ENCODE measurements around the gene COL13A1.

Gene COL13A1

DNA sequence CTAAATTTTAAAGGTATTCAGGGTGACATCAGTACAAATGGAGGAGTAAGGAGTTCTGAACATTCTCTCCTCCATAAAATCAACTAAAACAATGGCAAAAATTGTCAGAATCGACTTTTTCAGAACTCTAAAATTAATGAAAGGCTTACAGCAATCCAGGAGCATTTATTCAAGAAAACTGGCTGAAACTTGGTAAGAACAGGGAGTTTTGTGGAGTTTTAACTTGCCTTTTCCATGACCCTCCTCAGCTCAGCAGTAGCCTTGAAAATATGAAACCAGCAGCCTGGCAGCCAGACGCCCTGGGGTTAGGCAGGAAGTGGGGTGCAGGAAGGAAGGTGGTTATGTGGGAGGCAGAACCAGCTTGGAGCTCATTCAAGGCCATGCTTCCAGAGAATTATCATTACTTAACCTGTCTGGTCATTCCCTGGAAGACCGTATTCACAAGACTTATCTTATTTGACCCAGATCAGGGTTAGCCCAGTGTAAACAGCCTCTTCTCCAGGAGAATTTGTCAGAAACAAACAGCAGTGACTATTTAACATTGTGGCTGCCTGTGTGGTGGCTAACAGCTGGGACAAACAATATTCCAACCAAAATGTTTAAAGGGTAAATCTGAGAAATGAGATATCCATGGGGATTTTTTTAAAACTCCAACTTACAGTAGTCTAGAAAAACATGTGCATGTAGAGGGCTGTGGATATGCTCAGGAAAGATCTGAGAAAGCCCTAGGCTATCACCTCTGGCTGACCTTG is 175.3 kb downstream of the COL13A1 start:
- Histone ChIP-seq H3K36me3 (ENCODE audit: control insufficient read depth, insufficient read depth, low read length) (no peaks in the 10 kb centered on the region), H3K27me3 (ENCODE audit: control insufficient read depth, insufficient read depth, low read length) (no peaks in the 10 kb centered on the region), H3K4me1 (ENCODE audit: control insufficient read depth, insufficient read depth, low read length) (no peaks in the 10 kb centered on the region), H3K27ac (ENCODE audit: low read length) (no peak overlapping the region), H3K4me3 (ENCODE audit: low read length) (no peak overlapping the region), H3K9me3 (ENCODE audit: control insufficient read depth, insufficient read depth, low read length) (no peaks in the 10 kb centered on the region)
- no peak for DNase-seq (ENCODE audit: low read depth, low spot score)
- WGBS (ENCODE audit: insufficient coverage, insufficient read length): no CpG with 5 or more reads among the region's 3 CpGs

DNA sequence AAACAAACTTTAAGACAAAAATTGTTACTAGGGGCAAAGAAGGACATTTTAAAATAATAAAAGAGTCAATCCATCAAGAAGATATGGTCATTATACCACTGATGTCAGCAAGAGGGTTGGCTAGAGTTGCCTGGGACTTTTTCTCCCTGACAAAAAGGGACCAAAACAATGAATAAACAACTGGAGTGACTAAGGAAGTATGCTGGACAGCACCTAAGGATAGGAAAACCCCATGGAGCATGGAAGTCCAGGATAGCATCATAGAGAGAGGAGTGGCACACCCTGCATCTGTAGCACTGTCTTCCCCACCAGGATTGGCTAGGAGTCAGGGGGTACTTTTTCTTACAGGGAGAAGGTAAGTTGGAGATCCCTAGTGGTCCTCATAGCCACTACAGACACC is 177.5 kb downstream of the COL13A1 start:
- H3K27me3 ChIP-seq (ENCODE audit: control insufficient read depth, insufficient read depth, low read length): no peaks in the 10 kb centered on the region
- H3K27ac ChIP-seq (ENCODE audit: low read length): no peak overlapping the region
- H3K9me3 ChIP-seq (ENCODE audit: control insufficient read depth, insufficient read depth, low read length): no peaks in the 10 kb centered on the region
- no peaks in the 10 kb centered on the region for H3K36me3 ChIP-seq (ENCODE audit: control insufficient read depth, insufficient read depth, low read length)
- no peak overlapping the region for H3K4me3 ChIP-seq (ENCODE audit: low read length)
- no peaks in the 10 kb centered on the region for H3K4me1 ChIP-seq (ENCODE audit: control insufficient read depth, insufficient read depth, low read length)
- DNase-seq (ENCODE audit: low read depth, low spot score): no peak

- Histone ChIP-seq H3K9me3 (ENCODE audit: control insufficient read depth, insufficient read depth, low read length) (no peaks in the 10 kb centered on the region), H3K27me3 (ENCODE audit: control insufficient read depth, insufficient read depth, low read length) (no peaks in the 10 kb centered on the region), H3K36me3 (ENCODE audit: control insufficient read depth, insufficient read depth, low read length) (no peaks in the 10 kb centered on the region), H3K4me1 (ENCODE audit: control insufficient read depth, insufficient read depth, low read length) (no peaks in the 10 kb centered on the region), H3K27ac (ENCODE audit: low read length) (no peak overlapping the region), H3K4me3 (ENCODE audit: low read length) (no peak overlapping the region)
- DNase-seq (ENCODE audit: low read depth, low spot score): no peak
- WGBS (ENCODE audit: insufficient coverage, insufficient read length): no CpG with 5 or more reads among the region's 2 CpGs
Observed at GRCh38 chr10:69980672-69981071, 179.0 kb downstream of the COL13A1 start.

- H3K27ac ChIP-seq (ENCODE audit: low read length): no peak overlapping the region
- no peaks in the 10 kb centered on the region for H3K4me1 ChIP-seq (ENCODE audit: control insufficient read depth, insufficient read depth, low read length)
- WGBS (ENCODE audit: insufficient coverage, insufficient read length): no CpG with 5 or more reads among the region's 2 CpGs
- H3K9me3 ChIP-seq (ENCODE audit: control insufficient read depth, insufficient read depth, low read length): no peaks in the 10 kb centered on the region
- no peak overlapping the region for H3K4me3 ChIP-seq (ENCODE audit: low read length)
- no peak for DNase-seq (ENCODE audit: low read depth, low spot score)
- H3K36me3 ChIP-seq (ENCODE audit: control insufficient read depth, insufficient read depth, low read length): no peaks in the 10 kb centered on the region
- H3K27me3 ChIP-seq (ENCODE audit: control insufficient read depth, insufficient read depth, low read length): no peaks in the 10 kb centered on the region
Observed at GRCh38 chr10:69988094-69988493, 186.4 kb downstream of the COL13A1 start.

GRCh38 chr10:69991151-69991550 is 189.4 kb downstream of the COL13A1 start:
- DNase-seq (ENCODE audit: low read depth, low spot score): no peak
- H3K36me3 ChIP-seq (ENCODE audit: control insufficient read depth, insufficient read depth, low read length): no peaks in the 10 kb centered on the region
- no peaks in the 10 kb centered on the region for H3K9me3 ChIP-seq (ENCODE audit: control insufficient read depth, insufficient read depth, low read length)
- WGBS (ENCODE audit: insufficient coverage, insufficient read length): no CpG with 5 or more reads among the region's 2 CpGs
- no peaks in the 10 kb centered on the region for H3K27me3 ChIP-seq (ENCODE audit: control insufficient read depth, insufficient read depth, low read length)
- no peak overlapping the region for H3K27ac ChIP-seq (ENCODE audit: low read length)
- H3K4me3 ChIP-seq (ENCODE audit: low read length): no peak overlapping the region
- H3K4me1 ChIP-seq (ENCODE audit: control insufficient read depth, insufficient read depth, low read length): no peaks in the 10 kb centered on the region

GRCh38 chr10:69994262-69994661 is 192.6 kb downstream of the COL13A1 start:
- Histone ChIP-seq H3K27ac (ENCODE audit: low read length) (no peak overlapping the region), H3K4me1 (ENCODE audit: control insufficient read depth, insufficient read depth, low read length) (no peaks in the 10 kb centered on the region), H3K4me3 (ENCODE audit: low read length) (no peak overlapping the region), H3K9me3 (ENCODE audit: control insufficient read depth, insufficient read depth, low read length) (no peaks in the 10 kb centered on the region), H3K36me3 (ENCODE audit: control insufficient read depth, insufficient read depth, low read length) (no peaks in the 10 kb centered on the region), H3K27me3 (ENCODE audit: control insufficient read depth, insufficient read depth, low read length) (no peaks in the 10 kb centered on the region)
- WGBS (ENCODE audit: insufficient coverage, insufficient read length): no CpG with 5 or more reads among the region's 2 CpGs
- peak; percentile 11 for DNase-seq (ENCODE audit: low read depth, low spot score)

GRCh38 chr10:69996611-69997010 is 194.9 kb downstream of the COL13A1 start:
- no peak overlapping the region for H3K27ac ChIP-seq (ENCODE audit: low read length)
- H3K4me3 ChIP-seq (ENCODE audit: low read length): no peak overlapping the region
- DNase-seq (ENCODE audit: low read depth, low spot score): no peak
- no peaks in the 10 kb centered on the region for H3K9me3 ChIP-seq (ENCODE audit: control insufficient read depth, insufficient read depth, low read length)
- H3K4me1 ChIP-seq (ENCODE audit: control insufficient read depth, insufficient read depth, low read length): no peaks in the 10 kb centered on the region
- no peaks in the 10 kb centered on the region for H3K27me3 ChIP-seq (ENCODE audit: control insufficient read depth, insufficient read depth, low read length)
- H3K36me3 ChIP-seq (ENCODE audit: control insufficient read depth, insufficient read depth, low read length): no peaks in the 10 kb centered on the region
- 100% methylated on average over 1 of the region's 2 CpGs for WGBS (ENCODE audit: insufficient coverage, insufficient read length)

GRCh38 chr10:70000262-70000661 is 198.6 kb downstream of the COL13A1 start:
- WGBS (ENCODE audit: insufficient coverage, insufficient read length): 100% methylated on average over 1 of the region's 4 CpGs
- no peaks in the 10 kb centered on the region for H3K36me3 ChIP-seq (ENCODE audit: control insufficient read depth, insufficient read depth, low read length)
- H3K4me1 ChIP-seq (ENCODE audit: control insufficient read depth, insufficient read depth, low read length): no peaks in the 10 kb centered on the region
- no peak overlapping the region for H3K27ac ChIP-seq (ENCODE audit: low read length)
- no peak for DNase-seq (ENCODE audit: low read depth, low spot score)
- no peaks in the 10 kb centered on the region for H3K9me3 ChIP-seq (ENCODE audit: control insufficient read depth, insufficient read depth, low read length)
- H3K4me3 ChIP-seq (ENCODE audit: low read length): no peak overlapping the region
- H3K27me3 ChIP-seq (ENCODE audit: control insufficient read depth, insufficient read depth, low read length): no peaks in the 10 kb centered on the region

GRCh38 chr10:70007116-70007820 is 205.6 kb downstream of the COL13A1 start:
- no peaks in the 10 kb centered on the region for H3K36me3 ChIP-seq (ENCODE audit: control insufficient read depth, insufficient read depth, low read length)
- no peak overlapping the region for H3K27ac ChIP-seq (ENCODE audit: low read length)
- no peaks in the 10 kb centered on the region for H3K27me3 ChIP-seq (ENCODE audit: control insufficient read depth, insufficient read depth, low read length)
- no peak for DNase-seq (ENCODE audit: low read depth, low spot score)
- H3K9me3 ChIP-seq (ENCODE audit: control insufficient read depth, insufficient read depth, low read length): no peaks in the 10 kb centered on the region
- no CpG with 5 or more reads among the region's 9 CpGs for WGBS (ENCODE audit: insufficient coverage, insufficient read length)
- no peak overlapping the region for H3K4me3 ChIP-seq (ENCODE audit: low read length)
- H3K4me1 ChIP-seq (ENCODE audit: control insufficient read depth, insufficient read depth, low read length): no peaks in the 10 kb centered on the region

Data from iPS DF 6.9 (cell line).